Smooth muscle cell of bladder (primary cell): ENCODE measurements around the gene FAM240B. TPM values are rescaled to one million over a fixed set of nuclear protein-coding genes. Genes with fewer than 3 reads are reported as not detected.

Experiments
- total RNA-seq: library from RNA; depleted of rRNA; stranded (reverse); fragments of >200 nt; gene quantifications from 2 replicates; pipeline ENCODE4 v1.2.3, GENCODE V29; 2014

Gene FAM240B
- total RNA-seq = not detected in 2 replicates

DNA sequence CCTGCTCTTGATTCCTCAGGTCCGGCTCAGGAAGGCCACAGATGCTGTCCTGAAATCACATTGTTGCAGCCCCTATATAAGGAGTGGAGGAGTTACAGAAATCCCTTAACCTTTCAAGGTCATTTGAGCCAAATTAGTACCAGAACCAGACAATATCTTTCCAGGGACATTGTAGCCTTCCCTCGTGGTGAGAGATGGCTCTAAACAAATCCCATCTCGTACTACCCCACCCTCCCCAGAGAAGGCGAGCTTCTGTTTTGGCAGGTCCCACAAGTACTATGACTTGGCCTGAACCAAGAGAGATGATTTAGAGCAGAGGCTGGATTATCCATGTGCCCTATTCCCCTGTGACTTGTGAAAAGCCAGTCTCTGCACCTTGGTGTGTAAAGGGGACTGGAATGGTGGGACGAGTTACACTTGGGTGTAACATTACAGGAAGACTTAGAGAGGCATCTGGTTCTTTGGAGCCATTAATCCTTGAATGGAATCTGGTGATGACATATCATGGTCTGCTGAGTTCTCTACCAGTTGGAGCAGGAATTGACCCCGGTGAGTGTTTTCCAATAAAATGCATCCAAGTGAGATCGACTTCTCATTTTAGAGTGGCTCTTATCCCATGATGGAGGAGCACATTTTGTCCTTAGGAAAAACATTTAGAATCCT is at the start of gene FAM240B:
Gene FAM240B, minus strand, starts transcription at position 51 of the 663 bp plus-strand sequence. CDS start 16,134 bp downstream, outside the sequence.

Other genes starting within 250 kb of the FAM240B start
- gene ANKRD18A, start 99.5 kb downstream of the FAM240B start, total RNA-seq = not detected in 2 replicates